Activated CD4-positive, alpha-beta T cell treated with anti-CD3 and anti-CD28 coated beads, Interleukin-2, amount 50 U/mL, for 16 hours (primary cell): ENCODE data around the gene EZH1.
"Not testable (repeated sequence)": the region's sequence is repeated elsewhere in the genome, so short reads cannot be mapped to it uniquely, and the experiment has no call there.

Experiments
- DNase-seq: peaks from one replicate; pipeline ENCODE4 v3.0.0-alpha.2; 2020

EZH1 gene

DNA sequence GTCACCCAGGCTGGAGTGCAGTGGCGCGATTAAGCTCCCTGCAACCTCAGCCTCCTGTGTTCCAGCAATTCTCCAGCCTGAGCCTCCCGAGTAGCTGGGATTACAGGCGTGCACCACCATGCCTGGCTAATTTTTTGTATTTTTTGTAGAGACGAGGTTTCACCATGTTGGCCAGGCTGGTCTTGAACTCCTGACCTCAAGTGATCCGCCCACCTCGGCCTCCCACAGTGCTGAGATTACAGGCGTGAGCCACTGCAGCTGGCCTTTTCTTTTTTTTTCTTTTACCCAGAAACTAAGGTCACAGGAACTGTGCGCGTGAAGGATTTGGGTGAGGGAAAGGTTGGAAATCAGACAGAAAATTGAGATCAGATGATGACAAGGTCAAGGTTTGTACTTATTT, 25.1 kb upstream of the EZH1 start:
- not testable (repeated sequence) for DNase-seq

DNA sequence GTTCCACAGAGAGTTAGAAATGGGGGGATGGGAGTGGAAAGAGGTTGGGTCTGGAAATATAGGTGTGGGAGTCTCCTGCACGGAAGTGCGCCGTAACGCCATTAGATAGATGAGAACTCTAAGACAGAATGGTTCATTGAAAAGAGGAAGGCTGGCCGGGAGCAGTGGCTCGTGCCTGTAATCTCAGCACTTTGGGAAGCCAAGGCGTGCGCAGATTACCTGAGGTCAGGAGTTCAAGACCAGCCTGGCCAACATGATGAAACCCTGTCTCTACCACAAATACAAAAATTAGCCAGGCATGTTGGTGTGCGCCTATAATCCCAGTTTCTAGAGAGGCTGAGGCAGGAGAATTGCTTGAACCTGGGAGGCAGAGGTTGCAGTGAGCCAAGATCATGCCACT, 23.2 kb upstream of the EZH1 start:
- not testable (repeated sequence) for DNase-seq

DNA sequence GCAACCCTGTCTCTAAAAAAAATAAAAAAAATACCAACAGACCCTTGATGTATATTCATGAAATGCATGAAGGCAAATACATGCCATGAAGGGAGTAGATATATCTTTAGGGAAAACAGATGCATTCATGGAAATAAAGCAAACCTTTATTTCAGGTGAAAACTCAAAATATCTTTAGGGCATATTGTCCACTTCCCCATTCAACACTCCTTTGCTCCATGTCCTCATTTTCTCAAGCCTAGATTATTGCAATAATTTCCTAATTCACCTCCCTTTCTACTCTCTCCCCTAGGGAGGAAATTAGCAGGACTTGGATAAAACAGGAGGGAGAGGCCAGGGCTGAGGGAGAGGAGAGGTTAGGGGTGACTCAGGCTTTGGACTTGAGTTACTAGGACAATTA, 22.7 kb upstream of the EZH1 start:
- no peak for DNase-seq

- no peak for DNase-seq
Observed at GRCh38 chr17:42766124-42766523, 21.3 kb upstream of the EZH1 start.

- DNase-seq = no peak
Observed at GRCh38 chr17:42761638-42762037, 16.8 kb upstream of the EZH1 start.

DNA sequence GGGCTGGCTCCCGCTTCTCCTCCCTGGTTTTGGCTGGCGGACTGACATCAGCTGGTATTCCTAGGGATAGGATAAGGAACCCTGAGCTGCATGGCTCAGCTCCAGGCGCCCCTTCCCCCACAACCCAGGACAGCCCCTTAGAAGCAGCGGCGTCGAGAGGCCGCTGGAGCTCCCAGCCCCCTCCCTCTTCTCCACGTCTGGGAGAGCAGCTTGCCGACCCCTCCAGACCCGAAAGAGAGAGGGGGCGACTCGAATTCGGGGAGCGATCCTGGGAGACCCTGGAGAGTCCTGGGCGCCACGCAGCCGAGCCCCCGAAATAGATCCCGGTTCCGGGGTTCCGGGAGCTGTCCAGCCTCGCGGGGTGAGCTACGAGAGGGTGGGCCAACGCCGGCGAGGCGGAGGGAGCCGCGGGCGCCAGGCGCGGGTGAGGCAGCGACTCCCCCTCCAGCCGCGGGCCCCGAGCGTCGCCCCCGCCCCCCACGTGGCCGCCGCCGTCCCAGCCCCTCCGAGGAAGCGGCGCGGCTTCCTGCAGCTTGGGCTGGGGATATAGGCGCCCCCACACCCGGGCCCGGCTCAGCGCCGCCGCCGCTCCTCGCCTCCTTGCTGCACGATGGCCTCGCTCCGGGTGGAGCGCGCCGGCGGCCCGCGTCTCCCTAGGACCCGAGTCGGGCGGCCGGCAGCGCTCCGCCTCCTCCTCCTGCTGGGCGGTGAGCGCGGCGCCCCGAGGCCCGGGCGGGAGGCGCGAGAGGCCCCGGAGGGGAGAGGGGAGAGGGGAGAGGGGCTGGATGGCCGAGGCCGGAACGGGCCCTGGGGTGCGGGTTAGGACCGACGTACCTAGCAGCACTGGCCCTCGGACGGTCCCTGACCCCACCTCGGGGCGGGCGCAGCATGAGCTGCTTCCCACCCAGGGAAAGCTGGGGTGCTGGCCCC, 16.1 kb upstream of the EZH1 start, which contains the start of gene RAMP2:
Gene RAMP2, plus strand, starts transcription at position 576 of the 930 bp plus-strand sequence. Its CDS starts 35 bp downstream, at position 611.
- no peak for DNase-seq

- no peak for DNase-seq
Observed at GRCh38 chr17:42759982-42760651, 15.3 kb upstream of the EZH1 start.

DNA sequence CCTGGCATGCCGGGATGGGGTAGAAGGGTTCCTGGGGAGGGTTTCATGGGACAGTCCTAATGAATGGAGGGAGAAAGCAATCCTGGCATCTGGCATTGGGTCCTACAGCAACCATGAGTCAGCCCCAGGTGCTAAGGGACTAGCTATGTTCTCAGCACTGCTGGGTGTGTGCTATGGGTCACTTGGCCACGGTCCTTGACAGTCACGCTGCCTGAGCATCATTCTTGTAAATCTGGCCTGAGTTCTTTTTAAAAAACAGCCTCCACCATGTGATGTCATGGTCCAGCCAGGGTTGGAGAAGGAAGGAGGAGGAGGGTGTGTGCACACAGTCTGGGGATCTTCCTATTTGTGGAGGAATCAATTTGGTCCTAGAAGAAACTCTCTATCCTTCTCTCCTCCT, 9.9 kb upstream of the EZH1 start:
- DNase-seq = no peak

DNA sequence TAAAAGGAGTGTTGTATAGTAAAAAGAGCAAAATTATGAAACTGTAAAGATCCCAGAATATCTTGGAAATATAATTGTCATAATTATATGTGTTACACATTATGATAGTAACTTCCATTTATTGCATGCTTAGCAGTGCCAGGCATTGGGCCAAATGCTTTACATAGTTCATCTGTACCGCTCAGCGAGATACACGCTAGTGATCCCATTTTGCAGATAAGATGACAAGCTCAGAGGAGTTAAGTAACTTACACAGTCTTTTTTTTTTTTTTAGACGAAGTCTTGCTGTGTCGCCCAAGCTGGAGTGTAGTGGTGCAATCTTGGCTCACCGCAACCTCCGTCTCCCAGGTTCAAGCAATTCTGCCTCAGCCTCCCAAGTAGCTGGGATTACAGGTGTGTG, 6.8 kb upstream of the EZH1 start:
- no peak for DNase-seq

DNA sequence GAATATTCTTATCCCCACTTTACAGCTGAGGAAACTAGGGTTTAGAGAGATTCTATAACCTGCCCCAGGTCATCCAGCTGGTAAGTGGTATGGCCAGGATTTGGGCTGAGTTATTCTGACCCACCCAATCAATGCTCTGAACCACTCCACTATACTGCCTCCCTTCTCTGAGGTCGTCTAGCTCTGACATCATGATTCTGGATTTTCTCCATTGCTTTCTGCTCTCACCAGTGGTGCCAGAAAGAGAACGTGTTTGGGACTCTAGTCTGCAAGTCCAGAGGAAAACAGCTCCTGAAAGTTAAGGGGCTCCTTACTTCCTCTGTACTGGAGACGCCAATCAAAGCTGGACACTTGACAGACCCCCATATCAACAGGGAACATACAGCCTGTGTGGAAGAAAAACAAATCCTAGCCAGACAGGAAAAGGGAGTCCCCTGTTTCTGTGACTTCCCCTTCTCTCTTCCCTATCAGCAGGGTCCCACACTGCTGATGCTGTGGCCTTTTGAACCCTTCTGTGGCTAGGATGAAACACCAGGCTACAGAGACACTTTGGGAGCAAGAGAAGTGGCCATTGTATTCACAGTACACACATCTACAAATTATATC, 6.0 kb upstream of the EZH1 start:
- no peak for DNase-seq

GRCh38 chr17:42748908-42749798, 4.3 kb upstream of the EZH1 start:
- DNase-seq = no peak

DNA sequence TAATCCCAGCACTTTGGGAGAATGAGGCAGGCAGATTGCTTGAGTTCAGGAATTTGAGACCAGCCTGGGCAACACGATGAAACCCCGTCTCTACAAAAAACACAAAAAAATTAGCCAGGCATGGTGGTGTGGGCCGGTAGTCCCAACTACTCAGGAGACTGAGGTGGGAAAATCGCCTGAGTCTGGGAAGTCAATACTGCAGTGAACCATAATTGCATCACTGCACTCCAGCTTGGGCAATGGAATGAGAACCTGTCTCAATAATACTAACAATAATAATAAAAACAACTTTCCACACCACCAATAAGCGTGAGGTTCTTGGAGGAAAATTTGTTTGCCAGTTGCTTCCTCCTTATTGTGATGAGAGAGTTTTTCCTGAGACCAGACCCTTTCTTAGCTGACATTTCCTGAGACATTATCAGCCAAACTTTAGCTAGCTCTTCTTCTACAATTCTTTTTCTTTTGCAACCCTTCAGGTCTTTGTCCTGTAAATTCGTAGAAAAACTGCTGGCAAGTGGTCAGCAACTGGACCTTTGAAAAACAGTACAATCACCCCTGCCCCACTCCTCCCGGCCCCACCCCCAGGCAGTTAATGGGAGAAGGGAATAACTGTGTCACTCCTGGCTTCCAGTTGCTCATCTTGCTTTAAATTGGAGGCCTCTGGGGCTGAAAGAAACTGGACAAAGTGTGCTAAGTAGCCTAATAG, 3.5 kb upstream of the EZH1 start:
- no peak for DNase-seq

DNA sequence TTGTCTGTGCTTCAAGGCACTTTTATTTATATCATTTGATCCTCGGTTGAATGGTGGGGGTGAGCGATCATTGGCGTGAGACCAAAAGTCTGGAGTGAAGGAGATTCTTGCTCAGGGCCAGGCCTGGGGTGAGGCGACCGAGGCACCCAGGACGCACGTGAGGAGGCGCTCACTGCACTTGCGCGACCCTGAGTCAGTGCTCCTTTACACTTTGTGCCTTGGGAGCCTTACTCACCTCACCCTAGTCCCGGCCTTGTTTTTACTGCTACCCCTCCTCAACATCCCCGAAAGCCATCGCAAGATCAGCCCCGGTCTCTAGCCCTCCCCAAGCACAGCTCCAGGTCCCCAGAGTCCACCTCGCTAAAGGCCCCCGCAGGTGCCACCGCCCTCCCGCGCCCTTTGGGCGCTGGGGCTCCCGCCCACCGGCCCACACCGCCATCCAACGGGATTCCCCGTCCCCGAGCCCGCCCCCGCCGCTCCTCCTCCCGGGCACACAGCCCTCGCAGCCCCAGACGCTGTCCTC, 496 bp downstream of the EZH1 start:
- DNase-seq = peak; percentile 62

DNA sequence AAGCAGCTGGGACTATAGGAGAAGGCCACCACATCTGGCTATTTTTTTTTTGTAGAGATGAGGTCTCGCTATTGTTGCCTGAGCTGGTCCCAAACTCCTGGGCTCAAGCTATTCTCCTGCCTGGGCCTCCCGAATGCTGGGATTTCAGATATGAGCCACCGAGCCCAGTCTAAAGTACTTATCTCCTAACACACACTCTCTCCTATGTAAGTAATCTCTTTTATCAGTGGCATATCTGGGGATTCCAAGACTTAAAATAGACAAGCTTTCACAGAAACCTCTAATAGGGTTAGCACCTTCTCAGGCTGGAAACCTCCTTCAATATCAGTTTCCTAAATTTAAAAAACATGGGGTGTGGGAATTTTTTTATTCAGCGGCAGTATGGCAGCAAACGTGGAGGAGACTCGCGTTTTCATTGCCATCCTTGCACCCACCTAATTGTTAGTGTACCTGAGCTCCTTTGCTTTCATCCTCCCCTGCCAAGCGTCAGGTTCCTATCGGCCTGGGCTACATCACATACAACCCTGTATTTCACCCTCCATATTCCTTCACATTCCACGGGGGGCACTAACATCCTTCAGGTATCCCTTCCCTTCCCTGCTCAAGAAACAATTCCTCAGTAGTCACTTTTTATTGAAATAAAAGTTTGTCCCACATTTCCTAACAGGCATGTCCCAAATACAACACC, 1.1 kb downstream of the EZH1 start:
- DNase-seq = no peak

DNA sequence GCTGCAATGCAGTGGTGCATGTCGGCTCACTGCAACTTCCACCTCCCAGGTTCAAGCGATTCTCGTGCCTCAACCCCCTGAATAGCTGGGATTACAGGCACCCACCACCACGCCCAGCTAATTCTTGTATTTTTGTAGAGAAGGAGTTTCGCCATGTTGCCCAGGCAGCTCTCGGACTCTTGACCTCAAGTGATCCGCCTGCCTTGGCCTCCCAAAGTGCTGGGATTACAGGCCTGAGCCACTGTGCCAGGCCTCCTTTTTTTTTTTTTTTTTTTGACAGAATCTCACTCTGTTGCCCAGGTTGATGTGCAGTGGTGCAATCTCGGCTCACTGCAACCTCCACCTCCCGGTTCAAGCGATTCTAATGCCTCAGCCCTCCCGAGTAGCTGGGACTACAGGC, 1.9 kb downstream of the EZH1 start:
- DNase-seq = not testable (repeated sequence)

DNA sequence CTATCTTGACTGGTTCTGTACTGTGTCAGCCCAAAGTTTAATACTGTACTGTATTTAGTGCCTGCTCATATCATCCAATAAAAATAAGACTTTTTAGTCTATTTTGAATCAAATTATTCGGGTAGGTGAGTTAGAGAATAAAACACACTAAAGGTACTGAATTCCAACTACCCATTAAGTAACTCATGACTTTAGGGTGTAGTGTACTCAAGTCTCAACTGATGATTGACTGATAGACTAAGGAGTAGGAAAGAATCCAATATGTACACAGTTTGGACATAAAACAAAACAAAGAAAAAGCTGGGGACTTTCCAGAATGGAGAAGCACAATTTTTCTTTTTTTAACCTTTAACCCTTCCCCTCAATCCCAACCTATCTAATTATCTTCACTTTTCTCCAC, 4.1 kb downstream of the EZH1 start:
- DNase-seq = no peak

- DNase-seq = no peak
Observed at GRCh38 chr17:42725143-42725542, 19.7 kb downstream of the EZH1 start.

- no peak for DNase-seq
Observed at GRCh38 chr17:42723636-42724035, 21.2 kb downstream of the EZH1 start.

- peak; percentile 62 for DNase-seq
Observed at GRCh38 chr17:42720996-42721583, 23.8 kb downstream of the EZH1 start.

GRCh38 chr17:42709561-42709960, 35.3 kb downstream of the EZH1 start:
- DNase-seq = no peak

- DNase-seq = no peak
Observed at GRCh38 chr17:42708588-42708987, 36.3 kb downstream of the EZH1 start.
